HG03066 (cell line): Measurements from ENCODE around the gene ZNF12.
"Not testable (repeated sequence)": the region's sequence is repeated elsewhere in the genome, so short reads cannot be mapped to it uniquely, and the experiment has no call there.

ENCODE experiments used
- ATAC-seq: cut with Tn5 transposase; IDR thresholded peaks from one replicate; pipeline ENCODE4 v1.9.1; 2021; ENCODE audit warnings: low read depth; ENCODE audit not compliant: unreplicated experiment

Gene ZNF12

GRCh38 chr7:6706666-6707407 lies at the start of gene ZNF12:
TSS of gene ZNF12 (minus strand) at chr7:6706947. CDS start at chr7:6705173, 1,774 bp downstream.
- peak; percentile 90 for ATAC-seq

DNA sequence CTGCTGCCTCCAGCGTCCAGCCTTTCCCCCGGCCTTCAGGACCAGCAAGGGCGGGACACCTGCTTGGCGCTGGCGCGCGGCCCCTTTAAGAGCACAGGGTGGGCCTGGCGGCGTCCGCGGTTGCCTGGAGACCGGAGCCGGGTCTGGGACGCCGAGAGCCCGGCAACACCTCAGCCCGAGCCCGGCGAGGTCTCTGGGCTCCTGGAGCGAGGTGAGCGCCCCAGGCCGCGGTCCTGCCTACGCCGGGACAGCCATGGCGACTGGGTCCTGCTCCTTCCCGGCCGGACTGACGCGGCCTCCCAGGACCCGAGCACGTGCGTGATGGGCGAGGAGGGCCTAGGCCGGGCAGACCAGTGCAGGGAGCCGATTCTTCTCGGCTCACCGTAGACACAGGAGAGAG lies 47.2 kb upstream of the ZNF12 start, which contains the start of gene RSPH10B2:
TSS of gene RSPH10B2 (plus strand) at position 140 of the 400 bp plus-strand sequence. CDS start 3,575 bp downstream, outside the sequence.
- not testable (repeated sequence) for ATAC-seq

DNA sequence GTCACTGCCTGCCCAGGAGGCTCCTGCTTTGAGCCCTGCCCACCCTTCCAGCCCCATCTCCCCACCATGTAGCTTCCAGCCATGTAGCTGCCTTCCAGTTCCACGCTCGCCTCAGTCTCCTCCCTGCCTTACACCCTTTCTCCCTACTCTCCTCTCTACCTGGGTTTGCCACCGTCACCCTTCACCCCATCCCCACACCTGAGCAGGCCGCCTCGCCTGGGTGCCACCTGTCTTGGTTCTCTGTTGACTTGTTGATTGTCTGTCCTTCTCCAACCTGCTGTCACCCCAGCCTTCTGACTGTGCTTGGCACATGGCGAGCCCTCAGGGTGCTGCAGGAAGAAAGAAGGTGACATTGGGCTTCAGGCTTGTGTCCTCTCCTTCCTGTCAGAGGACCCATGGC lies 43.4 kb upstream of the ZNF12 start:
- not testable (repeated sequence) for ATAC-seq

DNA sequence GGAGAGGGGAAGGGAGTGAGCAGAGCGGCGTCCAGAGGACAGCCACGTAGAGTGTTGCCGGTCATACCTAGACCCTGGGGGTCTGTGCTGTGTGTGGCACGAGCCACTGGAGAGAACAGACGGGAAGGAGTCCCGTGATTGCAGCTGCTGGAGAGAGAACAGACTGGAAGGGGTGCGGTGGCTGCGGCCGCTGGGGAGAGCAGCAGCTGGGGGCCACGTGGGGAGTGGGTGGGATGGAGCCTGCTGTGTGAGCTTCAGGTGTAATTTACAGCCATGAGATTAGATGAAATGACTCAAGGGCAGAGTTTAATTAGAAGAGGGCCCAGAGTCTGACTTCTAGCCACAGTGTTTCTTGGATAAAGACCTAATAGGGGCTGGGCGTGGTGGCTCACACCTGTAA lies 42.6 kb upstream of the ZNF12 start:
- ATAC-seq = not testable (repeated sequence)

GRCh38 chr7:6744410-6745100 lies 37.8 kb upstream of the ZNF12 start:
- not testable (repeated sequence) for ATAC-seq

- not testable (repeated sequence) for ATAC-seq
Measured at GRCh38 chr7:6738415-6738814, 31.7 kb upstream of the ZNF12 start.

- no peak for ATAC-seq
Measured at GRCh38 chr7:6730343-6730633, 23.5 kb upstream of the ZNF12 start.

DNA sequence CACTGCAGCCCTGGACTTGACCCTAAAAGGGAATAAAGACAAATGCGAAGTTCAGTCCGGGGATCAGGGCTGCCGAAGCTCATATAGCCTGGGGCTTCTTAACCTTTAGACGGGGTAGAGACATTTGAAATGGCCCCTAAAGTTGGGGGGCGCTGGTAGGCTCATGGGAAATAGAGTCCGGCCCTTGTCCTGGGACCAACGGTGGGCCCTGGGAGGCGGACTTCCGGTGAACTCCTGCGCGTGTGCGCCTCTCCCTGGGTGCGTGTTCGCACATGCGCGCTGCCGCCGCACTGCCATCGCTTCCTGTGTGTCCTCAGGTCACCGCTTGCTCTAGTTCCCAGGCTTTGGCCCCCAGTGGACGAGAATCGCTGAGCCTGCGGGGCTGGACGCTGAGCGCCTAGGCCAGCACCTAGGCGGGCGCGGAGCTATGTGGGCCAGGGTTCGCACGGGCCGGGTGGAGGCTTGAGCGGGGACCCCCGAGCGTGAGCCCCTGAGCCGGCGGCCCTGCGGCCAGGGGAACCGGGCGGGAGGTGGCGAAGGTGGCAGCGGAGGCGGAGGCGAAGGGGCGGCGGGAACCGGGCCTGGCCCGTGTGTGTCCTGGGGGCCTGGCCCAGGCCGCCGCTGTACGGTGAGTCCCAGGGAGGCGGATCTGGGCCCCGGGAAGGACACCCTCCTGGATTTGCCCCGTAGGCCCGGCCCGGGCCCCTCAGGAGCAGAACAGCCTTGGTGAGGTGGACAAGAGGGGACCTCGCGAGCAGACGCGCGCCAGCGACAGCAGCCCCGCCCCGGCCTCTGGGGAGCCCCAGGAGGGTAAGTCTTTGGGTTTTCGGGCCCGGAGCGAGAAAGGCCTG lies 23.0 kb upstream of the ZNF12 start:
- peak; percentile 88 for ATAC-seq

- not testable (repeated sequence) for ATAC-seq
Measured at GRCh38 chr7:6728893-6729491, 22.2 kb upstream of the ZNF12 start.

DNA sequence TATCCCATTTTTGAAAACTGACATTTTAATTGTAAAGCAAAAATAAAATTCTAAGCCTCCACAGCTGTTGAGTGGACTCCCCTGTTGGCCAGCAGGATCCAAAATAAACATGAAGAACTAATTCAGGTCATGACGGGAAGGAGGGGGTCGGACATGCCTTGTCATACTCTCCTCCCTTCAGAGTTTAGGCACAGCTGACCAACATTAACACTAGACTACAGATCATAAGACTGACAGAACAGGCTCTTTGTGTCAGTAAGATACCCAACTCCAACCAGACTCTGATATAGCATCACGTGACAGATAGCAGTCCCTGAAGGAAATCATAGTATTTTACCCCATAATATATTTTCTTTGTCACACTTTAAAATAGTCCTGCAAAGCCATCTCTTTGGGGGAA lies 20.9 kb upstream of the ZNF12 start:
- no peak for ATAC-seq

- not testable (repeated sequence) for ATAC-seq
Measured at GRCh38 chr7:6726341-6726740, 19.6 kb upstream of the ZNF12 start.

DNA sequence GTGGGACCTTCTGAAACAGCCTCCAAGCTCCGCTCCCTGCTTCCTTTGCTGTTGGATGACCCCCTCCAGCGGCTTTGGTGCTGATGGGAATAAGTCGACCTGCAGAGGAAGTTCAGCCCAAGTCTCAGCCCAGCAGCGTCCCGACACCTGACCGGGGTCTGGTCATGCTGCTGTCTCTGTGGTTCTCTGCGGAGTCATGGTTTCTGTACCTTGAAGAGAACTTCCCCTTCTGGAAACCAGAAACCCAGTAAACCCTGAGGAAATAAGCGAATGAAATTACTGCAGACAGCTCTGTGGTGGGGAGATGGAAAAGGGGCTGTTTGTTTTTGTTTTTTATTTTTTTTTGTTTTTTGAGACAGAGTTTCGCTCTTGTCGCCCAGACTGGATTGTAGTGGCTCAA lies 18.3 kb upstream of the ZNF12 start:
- peak; percentile 60 for ATAC-seq

DNA sequence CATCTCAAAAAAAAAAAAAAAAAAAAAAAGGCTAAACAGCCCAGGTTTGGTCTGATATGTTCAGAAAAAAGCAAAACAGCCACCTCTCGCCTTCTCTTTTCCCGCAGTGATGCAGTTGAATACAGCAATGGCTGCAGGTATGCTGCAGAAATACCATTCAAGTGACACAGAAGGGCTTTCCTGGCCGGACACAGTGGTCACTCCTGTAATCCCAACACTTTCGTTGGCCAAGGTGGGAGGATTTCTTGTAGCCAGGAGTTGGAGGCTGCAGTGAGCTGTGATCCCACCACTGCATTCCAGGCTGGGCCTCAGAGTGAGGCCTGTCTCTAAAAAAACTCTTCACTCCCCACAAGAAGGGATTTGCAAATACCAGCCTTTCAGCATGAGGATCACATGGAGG lies 17.6 kb upstream of the ZNF12 start:
- ATAC-seq = not testable (repeated sequence)

DNA sequence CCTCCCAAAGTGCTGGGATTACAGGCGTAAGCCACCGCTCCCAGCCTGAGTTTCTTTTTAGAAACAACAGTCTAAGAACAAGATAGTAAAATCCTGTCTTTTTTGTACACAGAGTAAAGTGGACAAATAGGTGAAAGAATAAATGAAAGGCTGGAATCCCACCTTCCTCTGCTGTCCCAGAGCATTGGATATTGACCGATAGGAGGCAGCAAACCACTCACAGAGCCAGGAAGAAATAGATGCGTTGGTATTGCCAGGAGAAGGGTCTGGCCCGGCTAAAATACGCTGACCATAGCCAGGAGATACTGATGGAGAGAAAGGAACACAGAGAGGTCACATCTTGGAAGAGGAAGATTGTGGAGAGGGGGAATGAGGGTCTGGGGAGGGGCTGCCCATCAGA lies 11.4 kb upstream of the ZNF12 start:
- no peak for ATAC-seq

DNA sequence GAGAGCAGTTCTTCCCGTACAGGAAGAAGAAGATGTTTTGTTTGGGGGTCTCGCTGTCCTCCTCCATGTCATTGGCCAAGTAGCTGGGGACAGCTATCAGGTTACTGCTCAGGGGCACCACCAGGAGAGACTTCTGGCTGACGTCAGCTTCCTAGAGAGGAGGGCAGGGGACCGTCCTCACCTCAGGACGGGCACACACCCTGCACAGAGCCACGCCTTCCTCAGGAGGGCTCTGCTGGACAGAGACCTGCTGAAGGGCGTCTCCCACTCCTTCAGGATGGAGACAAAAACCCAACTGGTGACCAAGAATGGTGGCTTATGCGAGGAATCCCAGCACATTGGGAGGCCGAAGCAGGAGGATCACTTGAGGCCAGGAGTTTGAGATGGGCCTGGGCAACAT lies 9.2 kb upstream of the ZNF12 start:
- not testable (repeated sequence) for ATAC-seq

GRCh38 chr7:6714360-6714759 lies 7.6 kb upstream of the ZNF12 start:
- ATAC-seq = no peak

DNA sequence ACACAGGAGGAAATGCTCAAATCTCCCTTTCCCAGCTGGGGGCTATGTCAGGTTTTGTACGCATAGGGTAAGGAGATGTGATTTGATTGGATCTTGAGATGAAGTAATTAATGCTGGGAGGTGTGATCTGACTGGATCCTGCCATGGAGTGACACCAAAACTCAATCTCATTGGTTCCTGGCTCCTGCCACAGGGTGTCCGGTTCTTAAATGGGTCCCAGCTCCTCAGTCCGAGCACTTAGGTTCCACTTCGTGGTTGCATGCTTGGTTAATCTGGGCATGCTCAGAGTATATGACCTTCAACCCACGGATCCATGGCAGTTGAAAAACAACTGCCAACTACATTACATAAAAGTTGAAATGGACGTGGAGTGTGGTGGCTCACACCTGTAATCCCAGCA lies 3.1 kb upstream of the ZNF12 start:
- ATAC-seq = no peak

- no peak for ATAC-seq
Measured at GRCh38 chr7:6708304-6708703, 1.6 kb upstream of the ZNF12 start.

DNA sequence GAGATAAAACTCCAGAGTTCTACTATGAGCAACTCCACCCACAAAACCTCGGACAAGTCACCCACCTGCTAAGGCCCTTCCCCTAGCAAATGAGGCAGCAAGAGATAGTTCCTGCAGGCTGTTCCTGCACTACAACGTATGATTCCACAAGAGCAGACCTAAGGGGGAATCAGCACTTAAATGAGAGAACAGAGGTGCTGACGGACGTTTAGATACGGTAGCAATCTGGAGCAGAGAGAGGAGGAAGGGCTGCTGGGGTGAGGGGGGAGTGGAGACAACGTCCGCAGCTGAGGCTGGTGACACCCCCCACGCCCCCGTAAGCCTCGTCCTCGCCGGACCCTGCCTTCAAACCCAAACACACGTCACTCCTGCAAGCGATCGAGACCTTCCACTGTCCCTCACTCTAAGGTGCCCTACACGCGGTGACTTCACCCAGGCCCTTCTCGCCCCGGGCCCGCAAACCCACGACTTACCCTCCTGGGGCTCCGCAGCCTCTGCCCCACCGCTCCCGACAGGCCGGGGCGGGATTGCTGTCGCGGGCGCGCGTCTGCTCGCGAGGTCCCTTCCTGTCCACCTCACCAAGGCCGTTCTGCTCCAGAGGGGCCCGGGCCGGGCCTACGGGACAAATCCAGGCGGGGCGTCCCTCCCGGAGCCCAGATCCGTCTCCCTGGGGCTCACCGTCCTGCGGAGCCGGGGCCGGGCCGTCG lies 635 bp downstream of the ZNF12 start:
- peak; percentile 34 for ATAC-seq

DNA sequence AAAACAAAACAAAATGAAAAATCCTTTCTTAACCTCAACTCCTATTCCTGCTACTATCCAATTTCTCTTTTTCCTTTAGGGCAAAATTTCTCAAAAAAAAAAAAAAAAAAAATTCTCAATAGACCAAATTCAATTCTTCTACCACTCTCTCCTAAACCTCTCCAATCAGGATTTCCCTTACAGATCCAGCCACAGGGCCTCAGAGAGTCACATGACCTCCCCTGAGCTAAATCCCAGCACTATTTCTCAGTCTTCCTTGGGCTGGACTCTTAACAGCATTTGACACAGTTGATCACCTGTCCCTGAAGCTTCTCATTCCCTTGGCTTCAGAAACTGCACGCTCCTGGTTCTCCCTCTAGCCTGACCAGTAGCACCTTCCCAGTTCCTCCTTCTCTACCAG lies 4.9 kb downstream of the ZNF12 start:
- ATAC-seq = no peak
